Stimulated activated CD4-positive, alpha-beta T cell treated with anti-CD3 and anti-CD28 coated beads, Interleukin-12 subunit alpha, Interleukin-12 subunit beta, amount 100 ng/mL, for 48 hours (primary cell): ENCODE results near the gene DYSF.

Experiments
- DNase-seq, 3 donors: peaks; one replicate each; pipeline ENCODE4 v3.0.0-alpha.2; 2020; ENCODE audit warnings: low read depth in 2 of 3, low spot score in 1 of 3

The DYSF gene

GRCh38 chr2:71686781-71687180 lies 233.4 kb downstream of the DYSF start:
- no peak for DNase-seq

- no peak for DNase-seq
Measured at GRCh38 chr2:71687412-71687811, 234.1 kb downstream of the DYSF start.

- DNase-seq, result no peak
Measured at GRCh38 chr2:71688530-71688929, 235.2 kb downstream of the DYSF start.

- no peak for DNase-seq
Measured at GRCh38 chr2:71689393-71689792, 236.0 kb downstream of the DYSF start.

- no peak for DNase-seq
Measured at GRCh38 chr2:71689968-71690834, 236.8 kb downstream of the DYSF start.

- DNase-seq, result no peak
Measured at GRCh38 chr2:71690876-71691475, 237.6 kb downstream of the DYSF start.

- DNase-seq, result no peak
Measured at GRCh38 chr2:71691747-71692441, 238.5 kb downstream of the DYSF start.

GRCh38 chr2:71692621-71693277 lies 239.4 kb downstream of the DYSF start:
- no peak for DNase-seq

- no peak for DNase-seq
Measured at GRCh38 chr2:71693286-71694270, 240.2 kb downstream of the DYSF start.

GRCh38 chr2:71694501-71695234 lies 241.3 kb downstream of the DYSF start:
- DNase-seq, result no peak

- no peak for DNase-seq
Measured at GRCh38 chr2:71695235-71696120, 242.1 kb downstream of the DYSF start.

- DNase-seq, result no peak
Measured at GRCh38 chr2:71696381-71696780, 243.0 kb downstream of the DYSF start.

GRCh38 chr2:71697106-71698004 lies 244.0 kb downstream of the DYSF start:
- no peak for DNase-seq

GRCh38 chr2:71699428-71699827 lies 246.1 kb downstream of the DYSF start:
- no peak for DNase-seq

- no peak for DNase-seq
Measured at GRCh38 chr2:71700041-71700657, 246.8 kb downstream of the DYSF start.

- no peak for DNase-seq
Measured at GRCh38 chr2:71700658-71701397, 247.5 kb downstream of the DYSF start.
